ENCODE results near the gene GTF3A.

- TF ChIP-seq POLR2A (IDR thresholded peaks at IDR 0.05; ENCODE audit: low read depth, low read length) = no peak
- TF ChIP-seq POLR2AphosphoS5 (IDR thresholded peaks at IDR 0.05; ENCODE audit: low read depth, low read length) = no peak
- TF ChIP-seq TAF1 (IDR thresholded peaks at IDR 0.05; ENCODE audit: borderline replicate concordance, low read depth, low read length) = no peak
Observed at GRCh38 chr13:27483421-27483820, 59.0 kb downstream of the GTF3A start.
